ENCODE results near the gene ZBTB5.
"Not testable (repeated sequence)": the region's sequence is repeated elsewhere in the genome, so short reads cannot be mapped to it uniquely, and the experiment has no call there.

ZBTB5 gene

GRCh38 chr9:37465249-37466036 lies at the start of gene ZBTB5:
ZBTB5 (minus strand) TSS chr9:37465450; CDS start chr9:37442551, 22,899 bp downstream.
- DNase-seq, result peak; percentile 100

DNA sequence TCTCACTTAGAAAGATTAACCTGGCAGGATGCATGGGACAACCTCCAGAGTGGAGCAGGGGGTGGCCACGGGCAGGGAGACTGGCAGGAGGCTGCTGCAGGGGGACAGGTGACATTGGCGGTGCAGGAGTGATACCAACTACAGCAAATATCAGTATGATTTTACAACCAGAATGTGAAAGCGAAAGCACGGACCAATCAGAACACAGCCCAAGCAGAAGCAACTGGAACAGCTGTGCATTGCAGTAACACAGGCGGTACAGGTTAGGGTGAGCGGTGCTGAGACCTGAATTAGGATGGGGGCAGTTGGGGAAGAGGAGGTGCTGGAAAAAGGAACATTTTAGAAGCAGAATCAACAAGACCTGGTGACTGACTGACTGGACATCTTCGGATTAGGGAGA lies 49.7 kb upstream of the ZBTB5 start:
- DNase-seq, result no peak

- DNase-seq, result not testable (repeated sequence)
These were observed 49.2 kb upstream of the ZBTB5 start for GRCh38 chr9:37514415-37514814.

GRCh38 chr9:37512437-37512836 lies 47.2 kb upstream of the ZBTB5 start:
- DNase-seq, result no peak

GRCh38 chr9:37511016-37512010 lies 46.1 kb upstream of the ZBTB5 start:
- no peak for DNase-seq

GRCh38 chr9:37510053-37510452 lies 44.8 kb upstream of the ZBTB5 start:
- DNase-seq, result not testable (repeated sequence)

GRCh38 chr9:37509536-37509935 lies 44.3 kb upstream of the ZBTB5 start:
- no peak for DNase-seq

DNA sequence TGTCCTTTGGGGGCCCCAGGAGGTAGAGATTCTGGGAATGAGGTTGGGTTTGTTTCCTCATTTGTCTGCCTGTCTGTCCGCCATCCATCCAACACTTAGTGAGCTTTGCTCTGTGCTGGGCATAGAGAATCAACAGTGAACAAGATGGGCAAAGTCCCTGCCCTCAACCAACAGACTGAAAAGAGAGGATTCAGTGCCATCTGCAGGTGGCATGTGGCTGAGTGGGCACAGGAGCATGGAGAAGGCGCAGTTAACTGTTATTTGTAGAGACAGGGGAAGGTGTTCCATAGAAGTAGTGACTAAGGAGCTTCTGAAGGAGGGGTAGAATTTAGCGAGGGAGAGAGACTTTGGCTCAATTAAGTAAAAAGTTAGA lies 43.6 kb upstream of the ZBTB5 start:
- no peak for DNase-seq

GRCh38 chr9:37508135-37508833 lies 43.0 kb upstream of the ZBTB5 start:
- DNase-seq, result no peak

GRCh38 chr9:37507566-37508134 lies 42.4 kb upstream of the ZBTB5 start:
- DNase-seq, result no peak

- DNase-seq, result no peak
These were observed 39.4 kb upstream of the ZBTB5 start for GRCh38 chr9:37504605-37505004.

- DNase-seq, result no peak
These were observed 38.5 kb upstream of the ZBTB5 start for GRCh38 chr9:37503736-37504135.

GRCh38 chr9:37501957-37502596 lies 36.8 kb upstream of the ZBTB5 start:
- DNase-seq, result no peak

GRCh38 chr9:37499297-37499696 lies 34.0 kb upstream of the ZBTB5 start:
- no peak for DNase-seq

GRCh38 chr9:37498457-37498856 lies 33.2 kb upstream of the ZBTB5 start:
- no peak for DNase-seq

DNA sequence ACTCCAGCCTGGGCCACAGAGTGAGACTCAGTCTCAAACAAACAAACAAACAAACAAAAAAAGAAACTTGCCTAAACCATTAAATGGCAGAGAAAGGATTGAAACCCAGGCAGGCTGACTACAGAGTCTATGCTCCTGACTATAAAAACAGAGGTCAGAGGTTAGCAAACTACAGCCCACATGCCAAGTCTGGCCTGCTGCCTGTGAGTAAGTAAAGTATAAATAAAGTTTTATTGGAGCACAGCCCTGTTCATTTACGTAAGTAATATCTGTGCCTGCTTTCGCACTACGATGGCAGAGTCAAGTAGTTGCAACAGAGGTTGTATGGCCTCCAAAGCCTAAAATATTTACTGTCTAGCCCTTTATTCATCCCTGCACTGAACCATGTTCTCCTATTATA lies 32.1 kb upstream of the ZBTB5 start:
- no peak for DNase-seq

DNA sequence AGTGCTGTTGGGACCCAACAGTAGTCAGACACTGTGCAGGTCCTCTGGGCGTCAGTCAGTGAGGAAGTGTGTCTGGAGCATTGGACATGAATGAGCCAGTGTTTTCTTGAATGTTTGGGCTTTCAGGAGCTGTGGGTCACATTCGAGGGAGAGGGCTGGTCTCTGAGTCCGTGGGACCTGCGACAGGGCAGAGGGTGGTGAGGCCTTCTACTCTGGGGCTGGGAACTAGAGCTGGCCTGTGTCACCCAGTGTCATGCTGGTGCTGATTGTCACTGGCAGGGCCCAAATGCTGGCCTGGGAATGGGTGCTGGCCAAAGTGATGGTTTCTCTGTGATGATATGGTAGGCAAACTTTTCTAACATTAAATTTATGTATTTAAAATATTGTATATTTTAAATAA lies 30.8 kb upstream of the ZBTB5 start:
- no peak for DNase-seq

DNA sequence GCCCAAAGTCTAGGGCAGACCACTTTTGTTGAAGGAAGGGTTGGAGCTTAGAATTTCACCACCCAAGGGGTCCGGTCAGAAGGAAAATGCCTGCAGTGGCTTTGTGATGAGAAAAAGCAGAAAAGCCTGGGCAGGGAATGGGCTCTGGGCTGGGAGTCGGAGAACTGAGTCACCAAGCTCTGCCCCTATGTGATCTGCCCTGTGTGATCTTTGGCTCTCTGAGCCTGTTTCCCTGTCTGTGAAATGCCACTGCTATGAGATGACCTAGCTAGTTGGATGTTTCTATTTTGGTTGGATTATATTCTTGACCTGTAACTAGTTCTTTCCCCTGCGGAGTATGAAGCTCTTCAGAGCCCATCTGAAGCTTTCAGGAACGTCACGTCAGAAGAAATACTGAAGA lies 30.3 kb upstream of the ZBTB5 start:
- DNase-seq, result no peak

DNA sequence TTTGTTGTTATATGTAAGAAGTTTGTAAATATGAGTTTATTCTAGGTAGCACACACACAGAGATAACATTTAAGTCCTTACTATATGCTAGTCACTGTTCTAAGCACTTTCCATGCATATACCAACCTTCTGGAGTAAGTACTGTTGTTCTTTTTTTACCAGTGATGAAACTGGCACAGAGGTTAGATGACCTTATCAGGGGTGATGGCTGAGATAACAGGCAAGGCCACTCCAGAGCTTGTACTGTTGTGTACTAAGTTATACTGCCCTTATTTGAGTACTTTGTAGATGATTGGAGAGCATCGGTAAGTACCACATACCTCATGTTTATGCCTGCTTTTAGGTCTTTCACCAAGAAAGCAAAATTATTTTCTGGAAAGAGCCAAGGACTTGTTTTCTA lies 26.7 kb upstream of the ZBTB5 start:
- DNase-seq, result no peak

DNA sequence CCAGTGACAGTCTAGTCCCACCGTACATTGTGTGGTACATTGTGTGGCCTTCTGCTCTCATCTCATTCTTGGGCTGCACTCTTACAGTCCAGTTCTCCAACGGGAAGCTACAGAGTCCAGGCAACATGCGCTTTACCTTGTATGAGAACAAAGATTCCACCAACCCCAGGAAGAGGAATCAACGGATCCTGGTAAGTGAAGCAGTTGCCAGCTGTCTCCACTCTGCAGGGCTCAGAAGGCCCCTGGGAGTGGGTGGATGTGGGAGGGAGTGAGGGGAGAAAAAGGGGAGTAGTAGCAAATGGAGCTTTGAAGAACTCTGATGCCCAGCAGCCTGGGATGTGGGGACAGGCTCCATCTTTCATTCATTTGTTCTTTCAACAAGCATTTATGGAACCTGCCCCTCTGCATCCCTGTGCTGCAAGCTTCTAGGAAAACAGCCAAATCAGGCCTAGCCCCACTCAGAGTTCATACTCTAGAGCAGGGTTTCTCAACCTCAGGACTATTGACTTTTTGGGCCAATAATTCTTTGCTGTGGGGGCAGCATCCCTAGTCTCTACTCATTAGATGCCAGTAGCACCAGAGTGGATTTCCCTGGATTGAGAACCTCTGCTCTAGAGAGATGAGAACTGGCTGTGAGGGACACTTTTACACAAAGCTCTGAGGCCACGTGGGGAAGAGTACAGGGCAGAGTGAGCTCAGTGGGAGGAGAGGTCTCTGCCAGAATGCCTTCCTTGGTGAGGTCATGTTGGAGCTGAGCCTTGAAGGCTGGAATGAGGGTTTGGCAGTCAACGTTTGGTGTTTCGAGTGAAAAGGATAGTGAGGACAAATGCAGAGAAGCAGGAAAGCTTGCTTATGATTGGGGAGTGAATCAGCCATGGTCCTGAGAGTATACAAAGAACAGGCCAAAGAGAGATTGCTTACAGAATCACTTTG lies 21.6 kb upstream of the ZBTB5 start:
- DNase-seq, result no peak

- no peak for DNase-seq
These were observed 21.0 kb upstream of the ZBTB5 start for GRCh38 chr9:37486256-37486615.

All from NCI-H1436 treated with DMSO at 0.1 percent for 48 hours (cell line).